CD4-positive, alpha-beta memory T cell (primary cell): Measurements from ENCODE around the gene PLPPR3. TPM values are rescaled to one million over a fixed set of nuclear protein-coding genes. Genes with fewer than 3 reads are reported as not detected.

Experiments
- CTCF ChIA-PET: fragments of 350-600 bp; sonication (Branson Sonifier 250); formaldehyde crosslinking; loops from one replicate; lab custom pipeline; 2021; ENCODE audit warnings: inconsistent platforms; ENCODE audit not compliant: partially characterized antibody; lab: Charles Lee
- POLR2A ChIA-PET: fragments of 350-600 bp; sonication (Branson Sonifier 250); formaldehyde crosslinking; loops from one replicate; lab custom pipeline; 2021; ENCODE audit not compliant: partially characterized antibody; lab: Charles Lee
- DNase-seq, 5 donors: peaks; one replicate each; pipeline versions ENCODE4 v3.0.0 to v3.0.0-alpha.2; 2020 to 2022; ENCODE audit warnings: mixed read lengths in 1 of 5
- H3K27ac ChIP-seq: one replicate; pipeline ENCODE4 v1.7.0; 2013; ENCODE audit warnings: low read depth, low read length
- H3K27me3 ChIP-seq: 2 replicates; pipeline ENCODE4 v1.7.0; 2013; ENCODE audit warnings: mild to moderate bottlenecking, low read length, moderate library complexity; ENCODE audit not compliant: insufficient read depth
- H3K36me3 ChIP-seq: 2 replicates; pipeline ENCODE4 v1.7.0; 2013; ENCODE audit warnings: mild to moderate bottlenecking, low read length, moderate library complexity; ENCODE audit not compliant: insufficient read depth
- H3K4me1 ChIP-seq: 2 replicates; pipeline ENCODE4 v1.7.0; 2013; ENCODE audit warnings: mild to moderate bottlenecking, low read length, moderate library complexity; ENCODE audit not compliant: insufficient read depth
- H3K4me3 ChIP-seq, 2 donors: one replicate each; pipeline ENCODE4 v1.7.0; 2013; ENCODE audit warnings: low read length in 2 of 2, mild to moderate bottlenecking in 1 of 2
- H3K9me3 ChIP-seq, 2 donors: one replicate each; pipeline ENCODE4 v1.7.0; 2013; ENCODE audit warnings: low read length in 2 of 2, control low read depth in 1 of 2; ENCODE audit not compliant: control insufficient read depth in 1 of 2
- H3K27ac Mint-ChIP-seq, 7 donors: one replicate each; pipeline ENCODE4 v1.8.0; 2020 to 2021; ENCODE audit warnings: mixed read lengths in 7 of 7, mild to moderate bottlenecking in 6 of 7, inconsistent platforms in 3 of 7, moderate library complexity in 3 of 7
- H3K27me3 Mint-ChIP-seq, 2 donors: one replicate each; pipeline ENCODE4 v1.8.0; 2020 to 2021; ENCODE audit warnings: mixed read lengths in 2 of 2
- H3K36me3 Mint-ChIP-seq, 2 donors: one replicate each; pipeline ENCODE4 v1.8.0; 2020 to 2021; ENCODE audit warnings: mixed read lengths in 2 of 2, inconsistent platforms in 1 of 2, mild to moderate bottlenecking in 1 of 2
- H3K4me1 Mint-ChIP-seq, 4 donors: one replicate each; pipeline ENCODE4 v1.8.0; 2020 to 2021; ENCODE audit warnings: mixed read lengths in 4 of 4, mild to moderate bottlenecking in 1 of 4
- H3K4me3 Mint-ChIP-seq, 8 donors: one replicate each; pipeline ENCODE4 v1.8.0; 2020 to 2021; ENCODE audit warnings: mixed read lengths in 8 of 8, mild to moderate bottlenecking in 7 of 8, moderate library complexity in 6 of 8, inconsistent platforms in 3 of 8
- H3K9me3 Mint-ChIP-seq, 8 donors: one replicate each; pipeline ENCODE4 v1.8.0; 2020 to 2021; ENCODE audit warnings: mixed read lengths in 8 of 8, mild to moderate bottlenecking in 5 of 8, inconsistent platforms in 3 of 8, moderate library complexity in 1 of 8
- intact Hi-C: fragments of 100-400 bp; cut with micrococcal nuclease; formaldehyde crosslinking; loops from one replicate; pipeline ENCODE4 v1.15.1; 2023
- polyA plus RNA-seq, 2 donors: library from polyadenylated mRNA; unstranded; fragments of 300-500 nt; fragmentation: Illumina TruSeq; gene quantifications; one replicate each; pipeline ENCODE4 v1.2.3, GENCODE V29; 2021
- total RNA-seq, 2 experiments: library from RNA; stranded (reverse); gene quantifications; one replicate each; pipeline ENCODE4 v1.2.3, GENCODE V29; 2021

Gene PLPPR3
- total and polyA plus RNA-seq, 4 experiments from 2014 or later, result not detected

- no peak overlapping the region for H3K27ac Mint-ChIP-seq
- no peak for DNase-seq
- POLR2A ChIA-PET, result no interaction called here
- no peak overlapping the region for H3K4me3 Mint-ChIP-seq
- Histone ChIP-seq H3K4me3 (no peak overlapping the region), H3K4me1 (no peaks in the 10 kb centered on the region), H3K27ac (no peak overlapping the region), H3K9me3 (no peaks in the 10 kb centered on the region), H3K27me3 (no peaks in the 10 kb centered on the region), H3K36me3 (no peaks in the 10 kb centered on the region)
- CTCF ChIA-PET, result no interaction called here
- peaks cover 0 to 2% (median 0%) of the 10 kb centered on the region in 8 donors for H3K9me3 Mint-ChIP-seq
- intact Hi-C loops, result no loop called here
- H3K36me3 Mint-ChIP-seq, result no peaks in the 10 kb centered on the region
- H3K27me3 Mint-ChIP-seq, result peaks cover 0 to 3% of the 10 kb centered on the region in 2 donors
- H3K4me1 Mint-ChIP-seq, result no peaks in the 10 kb centered on the region
Observed at GRCh38 chr19:780935-781334, 40.8 kb downstream of the PLPPR3 start.

- H3K4me3 ChIP-seq, result no peak overlapping the region
- Mint-ChIP-seq H3K27ac (no peak overlapping the region), H3K4me1 (no peaks in the 10 kb centered on the region), H3K4me3 (no peak overlapping the region), H3K27me3 (peaks cover 0 to 3% of the 10 kb centered on the region in 2 donors), H3K36me3 (no peaks in the 10 kb centered on the region), H3K9me3 (peaks cover 0 to 2% (median 0%) of the 10 kb centered on the region in 8 donors)
- POLR2A ChIA-PET, result no interaction called here
- H3K36me3 ChIP-seq, result no peaks in the 10 kb centered on the region
- CTCF ChIA-PET, result no interaction called here
- no peak for DNase-seq
- H3K4me1 ChIP-seq, result no peaks in the 10 kb centered on the region
- intact Hi-C loops, result no loop called here
- H3K27ac ChIP-seq, result no peak overlapping the region
- H3K9me3 ChIP-seq, result no peaks in the 10 kb centered on the region
- H3K27me3 ChIP-seq, result no peaks in the 10 kb centered on the region
Observed at GRCh38 chr19:778910-779653, 42.7 kb downstream of the PLPPR3 start.

- H3K27me3 ChIP-seq, result no peaks in the 10 kb centered on the region
- no peaks in the 10 kb centered on the region for H3K4me1 ChIP-seq
- Mint-ChIP-seq H3K36me3 (no peaks in the 10 kb centered on the region), H3K4me1 (no peaks in the 10 kb centered on the region), H3K4me3 (no peak overlapping the region), H3K27me3 (peaks cover 1 to 3% of the 10 kb centered on the region in 2 donors), H3K27ac (no peak overlapping the region), H3K9me3 (peaks cover 0 to 2% (median 0%) of the 10 kb centered on the region in 8 donors)
- no peaks in the 10 kb centered on the region for H3K36me3 ChIP-seq
- ChIA-PET CTCF (no interaction called here), POLR2A (interaction anchor here (0.7 kb wide), 1 partner anchor 62 kb away, joined by 3 read pairs; no protein-coding TSS in a partner anchor)
- intact Hi-C loops, result no loop called here
- no peak for DNase-seq
- H3K4me3 ChIP-seq, result no peak overlapping the region
- no peaks in the 10 kb centered on the region for H3K9me3 ChIP-seq
- H3K27ac ChIP-seq, result no peak overlapping the region
Observed at GRCh38 chr19:776549-776948, 45.2 kb downstream of the PLPPR3 start.

DNA sequence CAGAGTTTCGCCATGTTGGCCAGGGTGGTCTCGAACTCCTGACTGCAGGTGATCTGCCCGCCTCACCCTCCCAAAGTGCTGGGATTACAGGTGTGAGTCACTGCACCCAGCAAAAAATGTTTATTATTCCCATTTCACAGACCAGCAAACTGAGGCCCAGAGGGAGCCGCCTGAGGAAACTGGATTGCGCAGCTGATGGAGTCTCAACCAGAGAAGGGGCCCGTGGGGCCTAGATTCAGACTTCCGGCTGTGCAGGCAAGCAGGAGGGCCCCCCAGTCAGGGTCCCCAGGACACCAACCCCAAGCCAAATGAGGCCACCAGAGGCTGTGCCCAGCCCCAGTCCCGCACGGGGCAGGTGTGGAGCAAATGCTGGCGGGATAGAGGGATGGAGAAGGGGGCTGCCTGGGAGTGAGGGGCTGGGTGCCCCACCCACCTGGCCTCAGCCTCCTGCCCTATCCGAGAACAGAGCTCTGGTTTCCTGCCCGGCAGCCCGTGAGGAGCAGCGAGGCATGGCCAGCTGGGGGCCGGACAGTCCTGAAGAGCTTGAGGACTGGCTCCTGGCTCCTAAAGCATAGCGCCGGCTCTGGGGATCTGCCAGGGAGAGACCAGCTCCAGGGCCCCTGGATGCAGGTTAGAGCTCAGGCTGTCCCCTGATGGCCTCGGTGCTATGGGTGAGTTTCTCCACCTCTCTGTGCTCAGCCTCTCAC lies 48.9 kb downstream of the PLPPR3 start:
- H3K4me3 ChIP-seq, result no peak overlapping the region

DNA sequence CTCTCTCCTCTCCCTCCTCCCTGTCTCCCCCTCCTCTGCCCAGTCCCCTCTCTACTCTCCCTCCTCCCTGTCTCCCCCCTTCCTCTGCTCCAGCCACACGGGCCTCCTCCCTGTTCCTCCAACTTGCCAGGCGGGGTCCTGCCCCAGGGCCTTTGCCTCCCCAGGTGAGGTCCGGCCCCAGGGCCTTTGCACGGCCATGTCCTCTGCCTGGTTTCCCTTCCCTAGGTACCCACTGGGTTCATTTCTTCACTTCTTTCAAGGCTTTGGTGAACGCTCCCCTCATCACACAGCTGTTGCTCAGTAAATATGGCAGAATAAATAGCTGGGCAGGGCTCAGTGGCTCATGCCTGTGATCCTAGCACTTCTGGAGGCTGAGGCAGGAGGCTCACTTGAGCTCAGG lies 49.7 kb downstream of the PLPPR3 start:
- peak overlapping the region in 1 of 7 donors; percentile 21 for H3K27ac Mint-ChIP-seq
- peaks cover 0 to 4% (median 2%) of the 10 kb centered on the region in 4 donors for H3K4me1 Mint-ChIP-seq

More for the DNA sequence above, 48.9 kb downstream of the PLPPR3 start:
- H3K4me1 ChIP-seq, result no peaks in the 10 kb centered on the region
- CTCF ChIA-PET, result interaction anchor here (1.1 to 2.2 kb wide), 2 partner anchors 10 to 209 kb away, joined by 3 to 4 read pairs; no protein-coding TSS in a partner anchor
- H3K36me3 ChIP-seq, result no peaks in the 10 kb centered on the region
- no peaks in the 10 kb centered on the region for H3K9me3 ChIP-seq
- Mint-ChIP-seq H3K4me3 (no peak overlapping the region), H3K36me3 (no peaks in the 10 kb centered on the region), H3K27ac (no peak overlapping the region), H3K9me3 (no peaks in the 10 kb centered on the region), H3K4me1 (peaks cover 0 to 4% (median 2%) of the 10 kb centered on the region in 4 donors), H3K27me3 (peaks cover 2 to 4% of the 10 kb centered on the region in 2 donors)
- POLR2A ChIA-PET, result no interaction called here
- H3K27me3 ChIP-seq, result no peaks in the 10 kb centered on the region
- intact Hi-C loops, result no loop called here
- no peak for DNase-seq
- H3K27ac ChIP-seq, result no peak overlapping the region

DNA sequence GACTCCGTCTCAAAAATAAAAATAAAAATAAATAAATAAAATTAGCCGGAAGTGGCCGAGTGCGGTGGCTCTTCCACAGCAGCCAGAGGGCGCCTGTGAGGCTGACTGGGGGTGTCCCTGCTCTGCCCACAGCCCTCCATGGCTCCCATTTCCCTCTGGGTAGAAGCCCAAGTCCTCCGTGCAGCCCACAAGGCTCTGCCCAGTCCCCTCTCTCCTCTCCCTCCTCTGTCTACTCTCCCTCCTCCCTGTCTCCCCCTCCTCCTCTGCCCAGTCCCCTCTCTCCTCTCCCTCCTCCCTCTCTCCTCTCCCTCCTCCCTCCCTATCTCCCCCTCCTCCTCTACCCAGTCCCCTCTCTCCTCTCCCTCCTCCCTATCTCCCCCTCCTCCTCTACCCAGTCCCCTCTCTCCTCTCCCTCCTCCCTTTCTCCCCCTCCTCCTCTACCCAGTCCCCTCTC lies 50.4 kb downstream of the PLPPR3 start:
- Mint-ChIP-seq H3K27me3 (peaks cover 4% of the 10 kb centered on the region in 2 donors), H3K9me3 (no peaks in the 10 kb centered on the region), H3K27ac (no peak overlapping the region), H3K4me1 (peaks cover 0 to 4% (median 2%) of the 10 kb centered on the region in 4 donors), H3K36me3 (no peaks in the 10 kb centered on the region), H3K4me3 (no peak overlapping the region)
- Histone ChIP-seq H3K27ac (no peak overlapping the region), H3K36me3 (no peaks in the 10 kb centered on the region), H3K4me1 (no peaks in the 10 kb centered on the region), H3K27me3 (no peaks in the 10 kb centered on the region), H3K9me3 (no peaks in the 10 kb centered on the region), H3K4me3 (no peak overlapping the region)
- ChIA-PET POLR2A (no interaction called here), CTCF (interaction anchor here (1.2 to 2.5 kb wide), 2 partner anchors 85 to 92 kb away, joined by 5 to 15 read pairs; no protein-coding TSS in a partner anchor)
- intact Hi-C loops, result loop anchor here (2.0 kb wide), 1 partner anchor 91 kb away; no protein-coding TSS in a partner anchor
- DNase-seq, result peak in 3 of 5 donors; percentile 15 to 18 (median 17)

More for the DNA sequence above, 49.7 kb downstream of the PLPPR3 start:
- ChIA-PET CTCF (interaction anchor here (1.1 kb wide), 1 partner anchor 210 kb away, joined by 3 read pairs; no protein-coding TSS in a partner anchor), POLR2A (no interaction called here)
- intact Hi-C loops, result no loop called here
- H3K27ac ChIP-seq, result no peak overlapping the region
- no peak overlapping the region for H3K4me3 ChIP-seq
- no peaks in the 10 kb centered on the region for H3K27me3 ChIP-seq
- Mint-ChIP-seq H3K4me3 (no peak overlapping the region), H3K36me3 (no peaks in the 10 kb centered on the region), H3K27me3 (peaks cover 2 to 4% of the 10 kb centered on the region in 2 donors), H3K9me3 (no peaks in the 10 kb centered on the region)
- no peaks in the 10 kb centered on the region for H3K9me3 ChIP-seq
- no peak for DNase-seq
- no peaks in the 10 kb centered on the region for H3K4me1 ChIP-seq
- H3K36me3 ChIP-seq, result no peaks in the 10 kb centered on the region

DNA sequence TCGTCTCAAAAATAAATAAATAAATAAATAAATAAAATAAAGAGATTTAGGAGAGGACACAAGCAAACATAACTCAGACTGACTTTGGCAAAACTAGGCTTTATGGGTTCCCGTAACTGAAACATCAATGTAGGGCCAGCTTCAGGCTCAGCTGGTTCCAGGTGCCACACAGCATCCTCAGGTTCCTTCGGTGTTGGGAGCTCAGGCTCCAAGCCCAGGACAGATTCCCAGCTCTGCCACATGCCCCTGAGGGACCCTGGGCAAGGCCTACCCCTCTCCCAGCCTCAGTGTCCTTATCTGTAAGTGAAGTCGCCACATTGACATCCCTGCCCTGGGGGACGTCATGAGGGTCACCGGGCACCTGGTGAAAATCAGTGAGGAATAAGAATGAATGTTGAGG lies 52.1 kb downstream of the PLPPR3 start:
- H3K4me3 Mint-ChIP-seq, result peak overlapping the region in 1 of 8 donors; percentile 20
- Histone ChIP-seq H3K9me3 (no peaks in the 10 kb centered on the region), H3K27ac (no peak overlapping the region), H3K4me3 (no peak overlapping the region), H3K4me1 (no peaks in the 10 kb centered on the region), H3K36me3 (no peaks in the 10 kb centered on the region), H3K27me3 (no peaks in the 10 kb centered on the region)
- CTCF ChIA-PET, result interaction anchor here (0.5 to 2.5 kb wide), 9 partner anchors 27 to 430 kb away, joined by 3 to 19 read pairs (median 4); partner anchors contain the start of genes CFD, PTBP1 and RNU6-9
- no peak overlapping the region for H3K27ac Mint-ChIP-seq
- H3K4me1 Mint-ChIP-seq, result peaks cover 0 to 4% (median 2%) of the 10 kb centered on the region in 4 donors
- H3K9me3 Mint-ChIP-seq, result no peaks in the 10 kb centered on the region
- H3K27me3 Mint-ChIP-seq, result peaks cover 4% of the 10 kb centered on the region in 2 donors
- no peak for DNase-seq
- no peaks in the 10 kb centered on the region for H3K36me3 Mint-ChIP-seq
- intact Hi-C loops, result loop anchor here (1.0 to 2.0 kb wide), 4 partner anchors 88 to 215 kb away; partner anchors contain the start of gene WDR18
- POLR2A ChIA-PET, result no interaction called here
